A549 (cell line): Measurements from ENCODE around the gene ATP10A. TPM values are rescaled to one million over a fixed set of nuclear protein-coding genes. Genes with fewer than 3 reads are reported as not detected.

Experiments used
- ATAC-seq, 2 experiments: fragments of 200-7000 bp in 1 of 2; fragments of >200 bp in 1 of 2; cut with Nextera tagmentation in 1 of 2; cut with Tn5 transposase in 1 of 2; 3 replicates each; pipeline versions ENCODE4 v1.8.0 to v1.9.1; 2018 to 2020; ENCODE audit warnings: mild to moderate bottlenecking in 1 of 2, moderate library complexity in 1 of 2
- CTCF ChIA-PET: fragments of 300-600 bp; sonication (Branson Sonifier 250); formaldehyde crosslinking; extraction: SDS; loops from one replicate; lab custom pipeline; 2021; ENCODE audit warnings: antibody characterized with exemption, inconsistent platforms; lab: Yijun Ruan, JAX
- POLR2A ChIA-PET: fragments of 350-600 bp; formaldehyde crosslinking; extraction: SDS; loops from one replicate; lab custom pipeline; 2021; ENCODE audit warnings: antibody characterized with exemption, inconsistent platforms; lab: Yijun Ruan, JAX
- DNase-seq, 2 experiments: peaks; one replicate each; pipeline versions ENCODE4 v3.0.0 to v3.0.0-alpha.2; 2011 to 2016; ENCODE audit warnings: low read depth in 1 of 2, low spot score in 1 of 2
- FAIRE-seq: peaks from 2 replicates; lab custom pipeline; 2011; peaks lifted over from hg19 to GRCh38; lab: Jason Lieb, UNC
- H3K27ac ChIP-seq, 2 experiments: fragments of >200 bp; sonication (Bioruptor Twin); formaldehyde crosslinking; 3 replicates each; pipeline ENCODE4 v1.5.1; 2016 to 2017
- H3K4me1 ChIP-seq: fragments of >200 bp; sonication (Bioruptor Twin); formaldehyde crosslinking; 3 replicates; pipeline ENCODE4 v1.6.1; 2016
- H3K4me2 ChIP-seq: fragments of >200 bp; sonication (Bioruptor Twin); formaldehyde crosslinking; 3 replicates; pipeline ENCODE4 v1.6.1; 2016
- H3K4me3 ChIP-seq: fragments of >200 bp; sonication (Bioruptor Twin); formaldehyde crosslinking; 3 replicates; pipeline ENCODE4 v1.5.1; 2016
- H3K9me3 ChIP-seq: fragments of >200 bp; sonication (Bioruptor Twin); formaldehyde crosslinking; 3 replicates; pipeline ENCODE4 v1.6.1; 2016
- ATOH8 ChIP-seq: fragments of 250-450 bp; sonication (Bioruptor Pico); IDR thresholded peaks from 2 replicates; pipeline ENCODE4 v1.5.0; 2020; ENCODE audit warnings: low read depth, mild to moderate bottlenecking, moderate library complexity
- BCL3 ChIP-seq: fragments of >200 bp; sonication (Bioruptor Twin); formaldehyde crosslinking; IDR thresholded peaks from 3 replicates; pipeline ENCODE4 v1.6.1; 2016
- BHLHE40 ChIP-seq: IDR thresholded peaks from 2 replicates; pipeline ENCODE4 v1.6.1; 2012; ENCODE audit warnings: low read depth, low read length, inconsistent platforms
- E2F6 ChIP-seq: IDR thresholded peaks from 2 replicates; pipeline ENCODE4 v1.6.1; 2012; ENCODE audit warnings: low read depth, borderline replicate concordance
- EHF ChIP-seq: fragments of 250-450 bp; sonication (Bioruptor Pico); IDR thresholded peaks from 2 replicates; pipeline ENCODE4 v1.5.0; 2020; ENCODE audit warnings: mild to moderate bottlenecking
- EHMT2 ChIP-seq: fragments of 200-600 bp; sonication (generic); IDR thresholded peaks from 2 replicates; pipeline ENCODE4 v1.6.1; 2016; ENCODE audit warnings: antibody characterized with exemption, low read depth, mild to moderate bottlenecking, moderate library complexity
- EP300 ChIP-seq, 2 experiments: fragments of >200 bp; sonication (Bioruptor Twin); formaldehyde crosslinking; IDR thresholded peaks; 2 replicates in 1 of 2; 3 replicates in 1 of 2; pipeline ENCODE4 v1.6.1; 2016 to 2017
- ESRRA ChIP-seq: fragments of 150-350 bp; IDR thresholded peaks from 2 replicates; pipeline ENCODE4 v1.6.1; 2014; ENCODE audit warnings: mild to moderate bottlenecking, low read length, borderline replicate concordance
- FOSB ChIP-seq: fragments of 250-450 bp; sonication (Bioruptor Pico); IDR thresholded peaks from 2 replicates; pipeline ENCODE4 v1.5.0; 2020; ENCODE audit warnings: mild to moderate bottlenecking, moderate library complexity
- FOXS1 ChIP-seq: fragments of 250-450 bp; sonication (Bioruptor Pico); IDR thresholded peaks from 2 replicates; pipeline ENCODE4 v1.5.0; 2020; ENCODE audit warnings: mild to moderate bottlenecking, moderate library complexity
- HES2 ChIP-seq: fragments of >200 bp; sonication (Bioruptor Twin); formaldehyde crosslinking; IDR thresholded peaks from 2 replicates; pipeline ENCODE4 v1.6.1; 2016
- HMGXB4 ChIP-seq: fragments of 250-450 bp; sonication (Bioruptor Pico); IDR thresholded peaks from 2 replicates; pipeline ENCODE4 v1.5.0; 2021; ENCODE audit warnings: mild to moderate bottlenecking, moderate library complexity, borderline replicate concordance
- HOXA7 ChIP-seq: fragments of 250-450 bp; sonication (Bioruptor Pico); IDR thresholded peaks from 2 replicates; pipeline ENCODE4 v1.5.0; 2020; ENCODE audit warnings: mild to moderate bottlenecking, moderate library complexity
- HOXB13 ChIP-seq: fragments of 250-450 bp; sonication (Bioruptor Pico); IDR thresholded peaks from 2 replicates; pipeline ENCODE4 v1.5.0; 2020; ENCODE audit warnings: low read depth, mild to moderate bottlenecking, moderate library complexity
- HOXB5 ChIP-seq: fragments of 250-450 bp; sonication (Bioruptor Pico); IDR thresholded peaks from 2 replicates; pipeline ENCODE4 v1.5.0; 2020; ENCODE audit warnings: mild to moderate bottlenecking, moderate library complexity
- JUN ChIP-seq, 2 experiments: fragments of >200 bp; sonication (Bioruptor Twin); formaldehyde crosslinking; IDR thresholded peaks; 2 replicates in 1 of 2; 3 replicates in 1 of 2; pipeline ENCODE4 v1.6.1; 2016 to 2017
- KDM1A ChIP-seq: fragments of 200-600 bp; sonication (generic); IDR thresholded peaks from 2 replicates; pipeline ENCODE4 v1.6.1; 2016; ENCODE audit warnings: low read depth, mild to moderate bottlenecking
- MYC ChIP-seq: IDR thresholded peaks from 2 replicates; pipeline ENCODE4 v1.6.1; 2012; ENCODE audit warnings: mild to moderate bottlenecking, inconsistent platforms, low read length, improper control_type of control experiment, borderline replicate concordance
- NFE2L2 ChIP-seq: fragments of 150-350 bp; conservative IDR thresholded peaks from 2 replicates; pipeline ENCODE4 v1.6.1; 2014; ENCODE audit warnings: low read length
- NR3C1 ChIP-seq: fragments of >200 bp; sonication (Bioruptor Twin); formaldehyde crosslinking; IDR thresholded peaks from 3 replicates; pipeline ENCODE4 v1.6.1; 2017
- POLR2AphosphoS2 ChIP-seq: conservative IDR thresholded peaks from 2 replicates; pipeline ENCODE4 v1.6.1; 2012; ENCODE audit warnings: low read length, improper control_type of control experiment, inconsistent platforms
- RCOR1 ChIP-seq: fragments of 150-350 bp; IDR thresholded peaks from 2 replicates; pipeline ENCODE4 v1.6.1; 2014; ENCODE audit warnings: antibody characterized with exemption, low read length, low read depth
- REST ChIP-seq: fragments of 200-600 bp; sonication (generic); IDR thresholded peaks from 2 replicates; pipeline ENCODE4 v1.6.1; 2016; ENCODE audit warnings: antibody characterized with exemption, mild to moderate bottlenecking, moderate library complexity
- SMC3 ChIP-seq: fragments of >200 bp; sonication (Bioruptor Twin); formaldehyde crosslinking; IDR thresholded peaks from 3 replicates; pipeline ENCODE4 v1.6.1; 2018; ENCODE audit warnings: inconsistent platforms
- TP53 ChIP-seq: fragments of 250-450 bp; sonication (Bioruptor Pico); IDR thresholded peaks from 2 replicates; pipeline ENCODE4 v1.5.0; 2021; ENCODE audit warnings: mild to moderate bottlenecking, moderate library complexity
- ZC3H11A ChIP-seq: fragments of 450-650 bp; IDR thresholded peaks from 2 replicates; pipeline ENCODE4 v1.6.1; 2014; ENCODE audit warnings: antibody characterized with exemption, mild to moderate bottlenecking
- ZNF302 ChIP-seq: fragments of 250-450 bp; sonication (Bioruptor Pico); IDR thresholded peaks from 2 replicates; pipeline ENCODE4 v1.9.0; 2021; ENCODE audit warnings: inconsistent platforms, mild to moderate bottlenecking, moderate library complexity
- ZSCAN20 ChIP-seq: fragments of 250-450 bp; sonication (Bioruptor Pico); IDR thresholded peaks from 2 replicates; pipeline ENCODE4 v1.8.0; 2022; ENCODE audit warnings: mild to moderate bottlenecking, moderate library complexity
- WGBS: methylation state at CpG from one replicate; pipeline ENCODE4 v1.1.6; 2017; ENCODE audit errors: missing lambda C conversion rate; 5-methylcytosine and 5-hydroxymethylcytosine counted together
- polyA plus RNA-seq, 4 experiments: library from polyadenylated mRNA; depleted of rRNA in 3 of 4; stranded (reverse); fragments of >200 nt; fragmentation: RNase III in 1 of 4; extraction: RNeasy Plus Mini Kit Qiagen cat#74134 plus additional on column Dnase treatment in 1 of 4; gene quantifications; 2 replicates in 3 of 4; 3 replicates in 1 of 4; pipeline ENCODE4 v1.2.3, GENCODE V29; 2011 to 2017

ATP10A gene
- polyA plus RNA-seq, 2 of the 4 experiments (the other 2 are of a cell fraction), result 5.9 to 7.6 TPM

- ATAC-seq, result no peak
- WGBS, result 83% methylated on average over 1 of the region's 1 CpG
- no peaks in the 10 kb centered on the region for H3K9me3 ChIP-seq
- no peak overlapping the region for H3K27ac ChIP-seq
- no peak overlapping the region for H3K4me2 ChIP-seq
- TF ChIP-seq ZC3H11A (no peak), ZNF302 (no peak), HMGXB4 (CRISPR knock-in tag) (no peak), KDM1A (no peak), ZSCAN20 (CRISPR knock-in tag) (no peak), SMC3 (no peak), FOXS1 (CRISPR knock-in tag) (no peak), HOXA7 (CRISPR knock-in tag) (no peak), POLR2AphosphoS2 (no peak), HOXB5 (no peak), E2F6 (no peak), JUN (IDR thresholded peaks at IDR 0.05) (no peak), EHMT2 (no peak), FOSB (CRISPR knock-in tag) (no peak), MYC (no peak), TP53 (no peak), BHLHE40 (no peak)
- TF ChIP-seq, all 56 proteins: peak for 0
- FAIRE-seq (no peak), DNase-seq (no peak)
- ChIA-PET CTCF (interaction anchor here (0.9 kb wide), 1 partner anchor 14 kb away, joined by 3 read pairs; no protein-coding TSS in a partner anchor), POLR2A (no interaction called here)
- Histone ChIP-seq H3K4me1 (peaks cover 25% of the 10 kb centered on the region), H3K4me3 (no peak overlapping the region)
These were observed 36.7 kb upstream of the ATP10A start for GRCh38 chr15:25899870-25900269.

GRCh38 chr15:25897658-25898057 lies 34.5 kb upstream of the ATP10A start:
- FAIRE-seq (no peak), DNase-seq (no peak), ATAC-seq (no peak)
- Histone ChIP-seq H3K27ac (no peak overlapping the region), H3K4me1 (peaks cover 20% of the 10 kb centered on the region), H3K4me2 (no peak overlapping the region), H3K9me3 (no peaks in the 10 kb centered on the region), H3K4me3 (no peak overlapping the region)
- ChIA-PET POLR2A (no interaction called here), CTCF (no interaction called here)
- TF ChIP-seq NR3C1 (no peak), EP300 (IDR thresholded peaks at IDR 0.05) (no peak), FOXS1 (CRISPR knock-in tag) (no peak), EHF (CRISPR knock-in tag) (no peak), ZNF302 (no peak), SMC3 (no peak), RCOR1 (no peak), HES2 (no peak)

- WGBS, result 82% methylated on average over 3 of the region's 3 CpGs
- POLR2A ChIA-PET, result no interaction called here
- H3K9me3 ChIP-seq, result no peaks in the 10 kb centered on the region
- ATAC-seq (no peak), FAIRE-seq (no peak), DNase-seq (no peak)
- H3K4me1 ChIP-seq, result peaks cover 26% of the 10 kb centered on the region
- CTCF ChIA-PET, result interaction anchor here (1.0 kb wide), 1 partner anchor 47 kb away, joined by 3 read pairs; no protein-coding TSS in a partner anchor
- H3K4me3 ChIP-seq, result no peak overlapping the region
- peak overlapping the region in 1 of 2 experiments; percentile 51; a peak in 2 of 6 replicates for H3K27ac ChIP-seq
- H3K4me2 ChIP-seq, result no peak overlapping the region
- TF ChIP-seq NFE2L2 (no peak), BCL3 (no peak), REST (no peak), HOXB13 (CRISPR knock-in tag) (no peak), ESRRA (no peak), ATOH8 (no peak), ZC3H11A (no peak)
These were observed 31.3 kb upstream of the ATP10A start for GRCh38 chr15:25894371-25894902.
